HepG2 (cell line): ENCODE measurements around the gene MLANA. TPM values are rescaled to one million over a fixed set of nuclear protein-coding genes. Genes with fewer than 3 reads are reported as not detected.

Experiments
- ATAC-seq: fragments of 200-7000 bp; cut with Tn5 transposase; 3 replicates; pipeline ENCODE4 v1.9.1; 2020; ENCODE audit warnings: mild to moderate bottlenecking, moderate library complexity
- BruUV-seq: library from RNA; stranded (reverse); fragments of 400-500 nt; replicated peaks from 2 replicates; lab custom pipeline; 2021; lab: Mats Ljungman, UMichigan
- CTCF ChIA-PET: fragments of 300-600 bp; formaldehyde crosslinking; extraction: SDS; loops from one replicate; lab custom pipeline; 2021; ENCODE audit warnings: low total read pairs, inconsistent platforms, low intra/inter-chr PET ratio; lab: Yijun Ruan, JAX
- POLR2A ChIA-PET: fragments of 350-600 bp; sonication (Branson Sonifier 250); formaldehyde crosslinking; loops from one replicate; lab custom pipeline; 2020; ENCODE audit warnings: antibody characterized with exemption, inconsistent platforms; lab: Yijun Ruan, JAX
- DNase-seq: peaks from one replicate; pipeline ENCODE4 v3.0.0-alpha.2; 2015; ENCODE audit warnings: low spot score
- FAIRE-seq: peaks from 3 replicates; lab custom pipeline; 2011; peaks lifted over from hg19 to GRCh38; lab: Jason Lieb, UNC
- H2AFZ ChIP-seq: one replicate; pipeline ENCODE4 v1.6.1; 2011; ENCODE audit warnings: low read length, inconsistent platforms
- H3K27ac ChIP-seq: fragments of 300-600 bp; 3 replicates; pipeline ENCODE4 v1.8.0; 2011; ENCODE audit warnings: mixed run types, mild to moderate bottlenecking, mixed read lengths, low read length, inconsistent platforms; ENCODE audit not compliant: insufficient read depth; ENCODE audit errors: extremely low read length
- H3K27me3 ChIP-seq, 2 experiments: fragments of 200-600 bp in 1 of 2; 2 replicates in 1 of 2; 3 replicates in 1 of 2; pipeline versions ENCODE4 v1.6.0 to v1.8.0; 2011; ENCODE audit warnings: low read length in 2 of 2, mild to moderate bottlenecking in 2 of 2, moderate library complexity in 2 of 2, inconsistent platforms in 1 of 2; ENCODE audit not compliant: insufficient read depth in 2 of 2, control insufficient read depth in 1 of 2
- H3K36me3 ChIP-seq, 2 experiments: fragments of 200-600 bp in 1 of 2; replicated peaks in 1 of 2; 2 replicates in 1 of 2; 3 replicates in 1 of 2; pipeline versions ENCODE4 v1.5.1 to v1.8.0; 2011; ENCODE audit warnings: low read length in 2 of 2, inconsistent platforms in 1 of 2; ENCODE audit not compliant: insufficient read depth in 2 of 2, control insufficient read depth in 1 of 2
- H3K4me1 ChIP-seq: 2 replicates; pipeline ENCODE4 v1.5.1; 2012; ENCODE audit warnings: low read length, inconsistent platforms; ENCODE audit not compliant: insufficient read depth
- H3K4me2 ChIP-seq: 2 replicates; pipeline ENCODE4 v1.6.0; 2011; ENCODE audit warnings: low read depth, low read length, inconsistent platforms
- H3K4me3 ChIP-seq, 3 experiments: fragments of 200-600 bp in 1 of 3; sonication (generic), shearing (Covaris generic) in 1 of 3; replicated peaks in 1 of 3; 2 replicates each; pipeline ENCODE4 v1.5.1; 2011 to 2016; ENCODE audit warnings: low read length in 3 of 3, inconsistent platforms in 2 of 3, low read depth in 2 of 3, mild to moderate bottlenecking in 2 of 3, control low read depth in 1 of 3, mixed read lengths in 1 of 3; ENCODE audit not compliant: insufficient read depth in 1 of 3
- H3K79me2 ChIP-seq: one replicate; pipeline ENCODE4 v1.6.1; 2011; ENCODE audit warnings: low read length, inconsistent platforms; ENCODE audit not compliant: insufficient read depth
- H3K9ac ChIP-seq: 2 replicates; pipeline ENCODE4 v1.6.0; 2011; ENCODE audit warnings: mild to moderate bottlenecking, low read depth, low read length, inconsistent platforms; ENCODE audit not compliant: insufficient read depth
- H3K9me3 ChIP-seq: 2 replicates; pipeline ENCODE4 v1.5.1; 2012; ENCODE audit warnings: mild to moderate bottlenecking, low read length
- H4K20me1 ChIP-seq: 2 replicates; pipeline ENCODE4 v1.6.0; 2011; ENCODE audit warnings: inconsistent platforms, mild to moderate bottlenecking, low read length, moderate library complexity; ENCODE audit not compliant: insufficient read depth
- ARID3A ChIP-seq: IDR thresholded peaks from 2 replicates; pipeline ENCODE4 v1.6.1; 2012; ENCODE audit warnings: low read depth, low read length, improper control_type of control experiment
- ARID5B ChIP-seq: IDR thresholded peaks from 2 replicates; pipeline ENCODE4 v1.4.0; 2020; ENCODE audit warnings: mild to moderate bottlenecking, missing genetic modification reagents
- ATF5 ChIP-seq: sonication (generic); formaldehyde crosslinking; IDR thresholded peaks from 2 replicates; pipeline ENCODE4 v1.4.0; 2020; ENCODE audit warnings: mild to moderate bottlenecking, low read depth, missing genetic modification reagents
- ERF ChIP-seq: IDR thresholded peaks from 2 replicates; pipeline ENCODE4 v1.6.1; 2018; ENCODE audit warnings: missing biosample characterization, missing genetic modification reagents
- EZH2 ChIP-seq: conservative IDR thresholded peaks from 2 replicates; pipeline ENCODE4 v1.6.1; 2012; ENCODE audit warnings: mild to moderate bottlenecking, low read depth, low read length, moderate library complexity
- HNF4A ChIP-seq: sonication (generic); formaldehyde crosslinking; IDR thresholded peaks from 2 replicates; pipeline ENCODE4 v1.4.0; 2020; ENCODE audit warnings: missing genetic modification reagents
- IKZF1 ChIP-seq: fragments of 450-650 bp; IDR thresholded peaks from 2 replicates; pipeline ENCODE4 v1.7.1; 2016
- KLF13 ChIP-seq: sonication (generic); formaldehyde crosslinking; IDR thresholded peaks from 2 replicates; pipeline ENCODE4 v1.4.0; 2020; ENCODE audit warnings: mild to moderate bottlenecking, missing genetic modification reagents
- NAIF1 ChIP-seq: sonication (generic); formaldehyde crosslinking; IDR thresholded peaks from 2 replicates; pipeline ENCODE4 v1.5.0; 2020; ENCODE audit warnings: mild to moderate bottlenecking, missing genetic modification reagents, borderline replicate concordance
- PHF8 ChIP-seq: sonication (generic); formaldehyde crosslinking; IDR thresholded peaks from 2 replicates; pipeline ENCODE4 v1.5.0; 2020; ENCODE audit warnings: missing genetic modification reagents
- ZC3H13 ChIP-seq: sonication (generic); formaldehyde crosslinking; IDR thresholded peaks from 2 replicates; pipeline ENCODE4 v1.8.1; 2023; ENCODE audit warnings: mild to moderate bottlenecking, missing genetic modification reagents, moderate library complexity
- ZNF33B ChIP-seq: sonication (generic); formaldehyde crosslinking; IDR thresholded peaks from 2 replicates; pipeline ENCODE4 v1.5.1; 2020; ENCODE audit warnings: mild to moderate bottlenecking, missing genetic modification reagents
- ZNF484 ChIP-seq: sonication (generic); formaldehyde crosslinking; IDR thresholded peaks from 2 replicates; pipeline ENCODE4 v1.5.1; 2020; ENCODE audit warnings: mild to moderate bottlenecking, low read depth, missing genetic modification reagents, borderline replicate concordance
- ZNF567 ChIP-seq: sonication (generic); formaldehyde crosslinking; IDR thresholded peaks from 2 replicates; pipeline ENCODE4 v1.8.1; 2023; ENCODE audit warnings: mild to moderate bottlenecking, missing genetic modification reagents, borderline replicate concordance
- ZNF841 ChIP-seq: sonication (generic); formaldehyde crosslinking; IDR thresholded peaks from 2 replicates; pipeline ENCODE4 v1.8.1; 2023; ENCODE audit warnings: missing genetic modification reagents, borderline replicate concordance
- ZNF883 ChIP-seq: sonication (generic); formaldehyde crosslinking; IDR thresholded peaks from 2 replicates; pipeline ENCODE4 v1.5.1; 2020; ENCODE audit warnings: mild to moderate bottlenecking, missing genetic modification reagents; ENCODE audit errors: not compliant biosample characterization
- whole genome bisulfite sequencing: methylation state at CpG from one replicate; pipeline ENCODE4 v1.1.6; 2017; ENCODE audit warnings: low lambda C conversion rate; 5-methylcytosine and 5-hydroxymethylcytosine counted together
- in situ Hi-C: cut with HindIII; loops from 2 replicates; pipeline ENCODE4 v1.10.0; 2017; ENCODE audit warnings: low pct_unique_long_range_greater_than_20kb; ENCODE audit not compliant: extremely low pct_ligation_motif_present
- intact Hi-C: fragments of 100-400 bp; cut with micrococcal nuclease; formaldehyde crosslinking; loops from one replicate; pipeline ENCODE4 v1.10.0; 2022; ENCODE audit not compliant: unreplicated experiment
- polyA plus RNA-seq, 8 experiments: library from polyadenylated mRNA; depleted of rRNA in 3 of 8; stranded (reverse) in 7 of 8; unstranded in 1 of 8; fragments of >200 nt; fragmentation: Illumina TruSeq in 4 of 8; extraction: Trizol in 4 of 8; gene quantifications; 2 replicates each; pipeline versions ENCODE4 v1.2.1 to v1.2.3, GENCODE V29; 2011 to 2016; ENCODE audit warnings: low read depth in 4 of 8, missing spikeins in 1 of 8, mixed read lengths in 1 of 8; ENCODE audit not compliant: insufficient read depth in 1 of 8
- total RNA-seq, 5 experiments: library from RNA; depleted of rRNA; stranded (reverse); fragments of >200 nt; fragmentation: Illumina TruSeq; extraction: Trizol; gene quantifications; 2 replicates each; pipeline ENCODE4 v1.2.3, GENCODE V29; 2016; ENCODE audit warnings: low read depth in 1 of 5

MLANA gene
- total and polyA plus RNA-seq, 2 of the 13 experiments (the other 11 are each of a cell fraction or from before 2014, with no cell fraction given), result 0.11 to 0.18 TPM

GRCh38 chr9:5876026-5876425 lies 14.7 kb upstream of the MLANA start:
- Histone ChIP-seq H3K36me3 (no peaks in the 10 kb centered on the region), H3K9ac (no peak overlapping the region), H4K20me1 (no peaks in the 10 kb centered on the region), H3K4me2 (no peak overlapping the region), H3K9me3 (no peaks in the 10 kb centered on the region), H3K4me3 (no peak overlapping the region), H3K27ac (no peak overlapping the region), H3K79me2 (no peaks in the 10 kb centered on the region), H3K4me1 (peaks cover 5% of the 10 kb centered on the region; the same call in 1 of the 2 replicates), H3K27me3 (no peaks in the 10 kb centered on the region), H2AFZ (no peak overlapping the region)
- BruUV-seq, result no TSS peak
- FAIRE-seq (no peak), ATAC-seq (no peak; the same call in 2 of the 3 replicates), DNase-seq (no peak)
- CTCF ChIA-PET, result no interaction called here
- intact Hi-C loops, result no loop called here
- in situ Hi-C loops, result loop anchor here (10.0 kb wide), 1 partner anchor 429 kb away; no protein-coding TSS in a partner anchor
- POLR2A ChIA-PET, result no interaction called here
- WGBS, result 36% methylated on average over 1 of the region's 1 CpG
- TF ChIP-seq EZH2 (no peak), IKZF1 (no peak), NAIF1 (CRISPR knock-in tag) (no peak), KLF13 (CRISPR knock-in tag) (no peak), ATF5 (CRISPR knock-in tag) (no peak), ARID3A (no peak), ZNF841 (no peak), ZNF883 (CRISPR knock-in tag) (no peak), PHF8 (CRISPR knock-in tag) (no peak), HNF4A (no peak), ERF (CRISPR knock-in tag) (no peak), ARID5B (no peak), ZC3H13 (CRISPR knock-in tag) (no peak), ZNF484 (CRISPR knock-in tag) (no peak), ZNF33B (CRISPR knock-in tag) (no peak), ZNF567 (no peak)
